H1 (cell line): ENCODE measurements around the gene PKP3. TPM values are rescaled to one million over a fixed set of nuclear protein-coding genes. Genes with fewer than 3 reads are reported as not detected.

Experiments used
- BACH1 ChIP-seq: IDR thresholded peaks from 2 replicates; pipeline ENCODE4 v1.6.1; 2012; ENCODE audit warnings: low read length, improper control_type of control experiment
- CBX5 ChIP-seq: fragments of 300-800, 300-1000 bp; sonication (generic); IDR thresholded peaks from 2 replicates; pipeline ENCODE4 v1.7.1; 2016; ENCODE audit warnings: antibody characterized with exemption, low read length, low read depth
- CHD2 ChIP-seq: IDR thresholded peaks from 2 replicates; pipeline ENCODE4 v1.6.1; 2012; ENCODE audit warnings: low read length, improper control_type of control experiment
- CREB1 ChIP-seq: IDR thresholded peaks from 2 replicates; pipeline ENCODE4 v1.6.1; 2012; ENCODE audit warnings: inconsistent platforms
- CTCF ChIP-seq, 3 experiments: IDR thresholded peaks; 1 replicate in 2 of 3; 2 replicates in 1 of 3; pipeline versions ENCODE4 v1.5.1 to v1.6.1; 2011; ENCODE audit warnings: low read length in 3 of 3, mild to moderate bottlenecking in 3 of 3, inconsistent platforms in 2 of 3, low read depth in 1 of 3, moderate library complexity in 1 of 3; ENCODE audit not compliant: insufficient read depth in 1 of 3; ENCODE audit errors: control extremely low read depth in 1 of 3
- EGR1 ChIP-seq: IDR thresholded peaks from 2 replicates; pipeline ENCODE4 v1.6.1; 2011; ENCODE audit warnings: low read depth, low read length, borderline replicate concordance
- FOSL1 ChIP-seq: IDR thresholded peaks from 2 replicates; pipeline ENCODE4 v1.6.1; 2011; ENCODE audit warnings: mild to moderate bottlenecking, low read depth, low read length, moderate library complexity; ENCODE audit not compliant: insufficient read depth
- GABPA ChIP-seq: IDR thresholded peaks from 2 replicates; pipeline ENCODE4 v1.6.1; 2011; ENCODE audit warnings: mild to moderate bottlenecking, low read length, moderate library complexity, borderline replicate concordance; ENCODE audit not compliant: insufficient read depth
- GTF2F1 ChIP-seq: IDR thresholded peaks from 2 replicates; pipeline ENCODE4 v1.6.1; 2012; ENCODE audit warnings: low read depth, low read length, improper control_type of control experiment, borderline replicate concordance
- HDAC6 ChIP-seq: IDR thresholded peaks from one replicate; pipeline ENCODE4 v1.7.1; 2012; ENCODE audit warnings: low read depth, mild to moderate bottlenecking, inconsistent platforms, low read length, moderate library complexity
- JUN ChIP-seq: IDR thresholded peaks from 2 replicates; pipeline ENCODE4 v1.6.1; 2011; ENCODE audit warnings: low read depth, mild to moderate bottlenecking, improper control_type of control experiment, low read length
- KDM1A ChIP-seq: fragments of 200-600, 300-600 bp; sonication (generic); IDR thresholded peaks from 2 replicates; pipeline ENCODE4 v1.7.1; 2016; ENCODE audit warnings: mild to moderate bottlenecking, low read length, borderline replicate concordance
- KDM5A ChIP-seq: fragments of 200-600 bp; IDR thresholded peaks from 2 replicates; pipeline ENCODE4 v1.7.1; 2012; ENCODE audit warnings: mild to moderate bottlenecking, low read length, inconsistent platforms, mixed read lengths
- MAFK ChIP-seq: IDR thresholded peaks from 2 replicates; pipeline ENCODE4 v1.6.1; 2012; ENCODE audit warnings: low read depth, mild to moderate bottlenecking, improper control_type of control experiment, low read length
- PHF8 ChIP-seq: fragments of 200-600 bp; sonication (generic); conservative IDR thresholded peaks from 2 replicates; pipeline ENCODE4 v1.7.1; 2012; ENCODE audit warnings: low read depth, mild to moderate bottlenecking, inconsistent platforms, low read length, moderate library complexity
- POU5F1 ChIP-seq: IDR thresholded peaks from 2 replicates; pipeline ENCODE4 v1.6.1; 2011; ENCODE audit warnings: low read depth, mild to moderate bottlenecking, low read length, moderate library complexity
- RFX5 ChIP-seq: IDR thresholded peaks from 2 replicates; pipeline ENCODE4 v1.6.1; 2011; ENCODE audit warnings: low read depth, low read length, improper control_type of control experiment, borderline replicate concordance
- RNF2 ChIP-seq: fragments of 200-900, 300-1000 bp; sonication (generic); IDR thresholded peaks from 2 replicates; pipeline ENCODE4 v1.7.1; 2016; ENCODE audit warnings: borderline replicate concordance, low read depth, mild to moderate bottlenecking, antibody characterized with exemption, low read length; ENCODE audit not compliant: poor library complexity, severe bottlenecking; ENCODE audit errors: missing control alignments
- SP4 ChIP-seq: IDR thresholded peaks from 2 replicates; pipeline ENCODE4 v1.6.1; 2012; ENCODE audit warnings: low read length, inconsistent platforms
- TAF1 ChIP-seq: IDR thresholded peaks from 2 replicates; pipeline ENCODE4 v1.6.1; 2011; ENCODE audit warnings: mild to moderate bottlenecking, low read depth, low read length
- TCF12 ChIP-seq: IDR thresholded peaks from 2 replicates; pipeline ENCODE4 v1.6.1; 2011; ENCODE audit warnings: low read depth, mild to moderate bottlenecking, low read length
- polyA plus RNA-seq, 7 experiments: library from polyadenylated mRNA; depleted of rRNA in 3 of 7; stranded (reverse) in 5 of 7; unstranded in 2 of 7; fragments of >200 nt in 5 of 7; fragments of 200-250 nt in 2 of 7; gene quantifications; 1 replicate in 5 of 7; 2 replicates in 1 of 7; 4 replicates in 1 of 7; pipeline versions ENCODE4 v1.2.1 to v1.2.3, GENCODE V29; 2011 to 2013; ENCODE audit warnings: missing spikeins in 2 of 7, mixed read lengths in 2 of 7
- total RNA-seq: library from RNA; stranded (reverse); fragmentation: NEBNext Ultra II Directional; extraction: Animal tissue kit (Norgen Biotek cat#: 25700); gene quantifications from 2 replicates; pipeline ENCODE4 v1.2.1, GENCODE V29; 2021

Gene PKP3
- total and polyA plus RNA-seq, 2 of the 8 experiments (the other 6 are each of a cell fraction or from before 2014, with no cell fraction given), result 16.7 to 28.7 TPM

- TF ChIP-seq RNF2, result no peak
- no peak for TF ChIP-seq GABPA
- TF ChIP-seq KDM5A, result no peak
- TF ChIP-seq TCF12, result no peak
- no peak for TF ChIP-seq HDAC6
- TF ChIP-seq BACH1, result no peak
- no peak; the same call in 1 of the 2 replicates for TF ChIP-seq SP4
- peak; percentile 46; the same call in 1 of the 2 replicates for TF ChIP-seq GTF2F1
- peak; percentile 82 for TF ChIP-seq TAF1
- peak; percentile 93 for TF ChIP-seq CREB1
- peak; percentile 77 for TF ChIP-seq PHF8
- no peak for TF ChIP-seq POU5F1
- TF ChIP-seq CBX5, result no peak
- TF ChIP-seq RFX5, result no peak
- no peak for TF ChIP-seq CTCF (IDR thresholded peaks at IDR 0.05; ENCODE audit: control extremely low read depth in 1 of 3, insufficient read depth in 1 of 3, low read depth in 1 of 3, low read length in 3 of 3)
- no peak for TF ChIP-seq FOSL1
- no peak; the same call in 1 of the 2 replicates for TF ChIP-seq CHD2
- TF ChIP-seq JUN, result no peak
- no peak for TF ChIP-seq EGR1
- TF ChIP-seq KDM1A, result no peak
- TF ChIP-seq MAFK, result no peak
Observed at GRCh38 chr11:449889-450808, 56.1 kb downstream of the PKP3 start, which contains the start of gene PTDSS2 (continued).
